ENCODE results near the gene KCTD21.

DNA sequence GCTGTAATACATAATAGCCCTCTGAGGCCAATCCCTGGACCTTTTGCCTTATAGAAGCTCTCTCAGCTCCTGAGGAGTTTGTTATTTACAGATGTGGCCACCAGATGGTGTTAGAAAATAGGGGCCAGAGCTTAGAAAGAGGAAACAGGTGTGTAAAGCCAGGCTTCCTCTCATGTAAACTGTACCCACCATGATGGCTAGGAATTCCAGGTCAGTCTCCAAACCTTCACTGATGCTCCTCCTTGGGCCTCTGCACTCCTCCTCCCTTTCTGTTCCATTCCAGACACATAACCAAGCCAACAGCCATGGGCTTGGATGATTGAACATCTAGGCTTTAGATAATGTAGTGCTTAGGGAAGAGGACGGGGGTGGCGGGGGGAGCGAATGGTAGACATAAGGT is 40.0 kb upstream of the KCTD21 start:
- TF ChIP-seq, protein P1, sequence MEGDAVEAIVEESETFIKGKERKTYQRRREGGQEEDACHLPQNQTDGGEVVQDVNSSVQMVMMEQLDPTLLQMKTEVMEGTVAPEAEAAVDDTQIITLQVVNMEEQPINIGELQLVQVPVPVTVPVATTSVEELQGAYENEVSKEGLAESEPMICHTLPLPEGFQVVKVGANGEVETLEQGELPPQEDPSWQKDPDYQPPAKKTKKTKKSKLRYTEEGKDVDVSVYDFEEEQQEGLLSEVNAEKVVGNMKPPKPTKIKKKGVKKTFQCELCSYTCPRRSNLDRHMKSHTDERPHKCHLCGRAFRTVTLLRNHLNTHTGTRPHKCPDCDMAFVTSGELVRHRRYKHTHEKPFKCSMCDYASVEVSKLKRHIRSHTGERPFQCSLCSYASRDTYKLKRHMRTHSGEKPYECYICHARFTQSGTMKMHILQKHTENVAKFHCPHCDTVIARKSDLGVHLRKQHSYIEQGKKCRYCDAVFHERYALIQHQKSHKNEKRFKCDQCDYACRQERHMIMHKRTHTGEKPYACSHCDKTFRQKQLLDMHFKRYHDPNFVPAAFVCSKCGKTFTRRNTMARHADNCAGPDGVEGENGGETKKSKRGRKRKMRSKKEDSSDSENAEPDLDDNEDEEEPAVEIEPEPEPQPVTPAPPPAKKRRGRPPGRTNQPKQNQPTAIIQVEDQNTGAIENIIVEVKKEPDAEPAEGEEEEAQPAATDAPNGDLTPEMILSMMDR (conservative IDR thresholded peaks at IDR 0.05), result peak; percentile 71
- no peak for TF ChIP-seq ZFX (IDR thresholded peaks at IDR 0.05)
